ENCODE results near the gene CDT1.

GRCh38 chr16:88762258-88762870, 41.2 kb upstream of the CDT1 start:
- no peak for TF ChIP-seq CTCF (IDR thresholded peaks at IDR 0.05)
- TF ChIP-seq EP300 (IDR thresholded peaks at IDR 0.05) = no peak

Measured in ovary (tissue), 3 donors.